ENCODE measurements around the gene CDH22.

Gene CDH22

GRCh38 chr20:46160661-46161060, 147.6 kb downstream of the CDH22 start:
- no peak for DNase-seq

GRCh38 chr20:46159101-46159897, 149.0 kb downstream of the CDH22 start:
- no peak for DNase-seq

- no peak for DNase-seq
These were observed 149.8 kb downstream of the CDH22 start for GRCh38 chr20:46158476-46158987.

- no peak for DNase-seq
These were observed 150.7 kb downstream of the CDH22 start for GRCh38 chr20:46157625-46158024.

- DNase-seq, result no peak
These were observed 151.2 kb downstream of the CDH22 start for GRCh38 chr20:46157076-46157592.

GRCh38 chr20:46156065-46156464, 152.2 kb downstream of the CDH22 start:
- DNase-seq, result no peak

GRCh38 chr20:46154796-46155195, 153.5 kb downstream of the CDH22 start:
- DNase-seq, result no peak

GRCh38 chr20:46154305-46154704, 154.0 kb downstream of the CDH22 start:
- no peak for DNase-seq

GRCh38 chr20:46152824-46153586, 155.3 kb downstream of the CDH22 start:
- DNase-seq, result no peak

- no peak for DNase-seq
These were observed 156.4 kb downstream of the CDH22 start for GRCh38 chr20:46151936-46152335.

GRCh38 chr20:46150943-46151342, 157.4 kb downstream of the CDH22 start:
- DNase-seq, result no peak

- DNase-seq, result no peak
These were observed 159.7 kb downstream of the CDH22 start for GRCh38 chr20:46148313-46149208.

- DNase-seq, result no peak
These were observed 162.6 kb downstream of the CDH22 start for GRCh38 chr20:46145713-46146112.

- DNase-seq, result no peak
These were observed 163.8 kb downstream of the CDH22 start for GRCh38 chr20:46144432-46145025.

GRCh38 chr20:46142124-46142523, 166.2 kb downstream of the CDH22 start:
- no peak for DNase-seq

GRCh38 chr20:46139908-46140482, 168.3 kb downstream of the CDH22 start:
- DNase-seq, result peak; percentile 19

GRCh38 chr20:46139266-46139889, 168.9 kb downstream of the CDH22 start:
- DNase-seq, result no peak

GRCh38 chr20:46137816-46138215, 170.5 kb downstream of the CDH22 start:
- DNase-seq, result no peak

GRCh38 chr20:46135856-46136633, 172.3 kb downstream of the CDH22 start:
- DNase-seq, result no peak

GRCh38 chr20:46134716-46135115, 173.6 kb downstream of the CDH22 start:
- DNase-seq, result no peak

Measured in NCI-H2029 treated with DMSO at 0.1 percent for 48 hours (cell line).